HG03095 (cell line): ENCODE data around the gene BCL11A.
A peak's percentile ranks its signal among the peaks of the same experiment; 100 is the strongest.

Experiments used
- ATAC-seq: cut with Tn5 transposase; IDR thresholded peaks from one replicate; pipeline ENCODE4 v1.9.1; 2021; ENCODE audit warnings: moderate library complexity; ENCODE audit not compliant: unreplicated experiment

BCL11A gene

GRCh38 chr2:60470340-60470739 lies 83.1 kb downstream of the BCL11A start:
- no peak for ATAC-seq

- no peak for ATAC-seq
Measured at GRCh38 chr2:60469536-60470317, 83.7 kb downstream of the BCL11A start.

GRCh38 chr2:60468382-60469085 lies 84.9 kb downstream of the BCL11A start:
- no peak for ATAC-seq

GRCh38 chr2:60466161-60466702 lies 87.2 kb downstream of the BCL11A start:
- ATAC-seq = no peak

GRCh38 chr2:60465736-60466135 lies 87.7 kb downstream of the BCL11A start:
- no peak for ATAC-seq

GRCh38 chr2:60463249-60463648 lies 90.2 kb downstream of the BCL11A start:
- no peak for ATAC-seq

- no peak for ATAC-seq
Measured at GRCh38 chr2:60461421-60462108, 91.9 kb downstream of the BCL11A start.

GRCh38 chr2:60460577-60461420 lies 92.7 kb downstream of the BCL11A start:
- ATAC-seq = no peak

- ATAC-seq = no peak
Measured at GRCh38 chr2:60459851-60460250, 93.6 kb downstream of the BCL11A start.

GRCh38 chr2:60456115-60456770 lies 97.2 kb downstream of the BCL11A start:
- no peak for ATAC-seq

GRCh38 chr2:60453872-60454271 lies 99.6 kb downstream of the BCL11A start:
- ATAC-seq = no peak

- no peak for ATAC-seq
Measured at GRCh38 chr2:60453301-60453700, 100.2 kb downstream of the BCL11A start.

GRCh38 chr2:60450488-60450887 lies 103.0 kb downstream of the BCL11A start:
- ATAC-seq = no peak

GRCh38 chr2:60447943-60448342 lies 105.5 kb downstream of the BCL11A start:
- no peak for ATAC-seq

- ATAC-seq = peak; percentile 87
Measured at GRCh38 chr2:60446413-60447267, 106.8 kb downstream of the BCL11A start.

GRCh38 chr2:60445684-60446179 lies 107.7 kb downstream of the BCL11A start:
- no peak for ATAC-seq

- ATAC-seq = no peak
Measured at GRCh38 chr2:60442608-60443007, 110.8 kb downstream of the BCL11A start.

GRCh38 chr2:60441800-60442199 lies 111.7 kb downstream of the BCL11A start:
- no peak for ATAC-seq

- no peak for ATAC-seq
Measured at GRCh38 chr2:60440767-60441163, 112.7 kb downstream of the BCL11A start.
